BE2C (cell line): ENCODE data around the gene CCR8.

ENCODE experiments used
- DNase-seq: peaks from one replicate; pipeline ENCODE4 v3.0.0-alpha.2; 2020
- H3K27me3 ChIP-seq: fragments of 250-450 bp; sonication (Bioruptor Pico); 2 replicates; pipeline ENCODE4 v1.5.1; 2020; ENCODE audit warnings: mild to moderate bottlenecking
- H3K36me3 ChIP-seq: fragments of 250-450 bp; sonication (Bioruptor Pico); 2 replicates; pipeline ENCODE4 v1.5.1; 2020; ENCODE audit warnings: mild to moderate bottlenecking
- H3K4me1 ChIP-seq: fragments of 250-450 bp; sonication (Bioruptor Pico); 2 replicates; pipeline ENCODE4 v1.5.1; 2020
- H3K4me3 ChIP-seq: 2 replicates; pipeline ENCODE4 v1.5.1; 2011; ENCODE audit warnings: low read depth, low read length
- H3K9me3 ChIP-seq: fragments of 250-450 bp; sonication (Bioruptor Pico); 2 replicates; pipeline ENCODE4 v1.5.1; 2020
- CTCF ChIP-seq: IDR thresholded peaks from 2 replicates; pipeline ENCODE4 v1.5.1; 2012; ENCODE audit warnings: mild to moderate bottlenecking, low read depth, low read length

CCR8 gene

GRCh38 chr3:39339086-39339485, 9.6 kb downstream of the CCR8 start:
- DNase-seq: no peak
- Histone ChIP-seq H3K27me3 (no peaks in the 10 kb centered on the region), H3K4me1 (no peaks in the 10 kb centered on the region), H3K9me3 (no peaks in the 10 kb centered on the region), H3K4me3 (no peak overlapping the region), H3K36me3 (no peaks in the 10 kb centered on the region)
- no peak for TF ChIP-seq CTCF

- Histone ChIP-seq H3K27me3 (no peaks in the 10 kb centered on the region), H3K9me3 (no peaks in the 10 kb centered on the region), H3K4me1 (no peaks in the 10 kb centered on the region), H3K36me3 (no peaks in the 10 kb centered on the region), H3K4me3 (no peak overlapping the region)
- no peak for TF ChIP-seq CTCF
- DNase-seq: no peak
Measured at GRCh38 chr3:39343076-39343717, 13.7 kb downstream of the CCR8 start.

GRCh38 chr3:39343760-39344159, 14.3 kb downstream of the CCR8 start:
- TF ChIP-seq CTCF: no peak
- DNase-seq: no peak
- H3K4me3 ChIP-seq: no peak overlapping the region
- H3K9me3 ChIP-seq: no peaks in the 10 kb centered on the region
- H3K27me3 ChIP-seq: no peaks in the 10 kb centered on the region
- H3K36me3 ChIP-seq: no peaks in the 10 kb centered on the region
- no peaks in the 10 kb centered on the region for H3K4me1 ChIP-seq

GRCh38 chr3:39344746-39345344, 15.3 kb downstream of the CCR8 start:
- Histone ChIP-seq H3K4me1 (no peaks in the 10 kb centered on the region), H3K27me3 (no peaks in the 10 kb centered on the region), H3K4me3 (no peak overlapping the region), H3K36me3 (no peaks in the 10 kb centered on the region), H3K9me3 (no peaks in the 10 kb centered on the region)
- TF ChIP-seq CTCF: no peak
- no peak for DNase-seq

- no peaks in the 10 kb centered on the region for H3K9me3 ChIP-seq
- no peaks in the 10 kb centered on the region for H3K36me3 ChIP-seq
- no peaks in the 10 kb centered on the region for H3K27me3 ChIP-seq
- DNase-seq: no peak
- TF ChIP-seq CTCF: no peak
- H3K4me1 ChIP-seq: no peaks in the 10 kb centered on the region
- no peak overlapping the region for H3K4me3 ChIP-seq
Measured at GRCh38 chr3:39346785-39347585, 17.5 kb downstream of the CCR8 start.

GRCh38 chr3:39347586-39347876, 18.0 kb downstream of the CCR8 start:
- DNase-seq: no peak
- H3K9me3 ChIP-seq: no peaks in the 10 kb centered on the region
- no peak for TF ChIP-seq CTCF
- no peaks in the 10 kb centered on the region for H3K27me3 ChIP-seq
- H3K36me3 ChIP-seq: no peaks in the 10 kb centered on the region
- no peaks in the 10 kb centered on the region for H3K4me1 ChIP-seq
- H3K4me3 ChIP-seq: no peak overlapping the region
